Endothelial cell of umbilical vein (primary cell): ENCODE results near the gene TAAR8. TPM values are rescaled to one million over a fixed set of nuclear protein-coding genes. Genes with fewer than 3 reads are reported as not detected.

Experiments used
- BruUV-seq: library from RNA; stranded (reverse); fragments of 400-500 nt; replicated peaks from 2 replicates; lab custom pipeline; 2021; lab: Mats Ljungman, UMichigan
- CTCF ChIA-PET: fragments of 300-600, 350-600 bp; sonication (Branson Sonifier 250); formaldehyde crosslinking; loops from one replicate; lab custom pipeline; 2021; ENCODE audit warnings: antibody characterized with exemption, inconsistent platforms; lab: Charles Lee
- POLR2A ChIA-PET: fragments of 300-600, 350-600 bp; sonication (Branson Sonifier 250); formaldehyde crosslinking; loops from one replicate; lab custom pipeline; 2021; ENCODE audit warnings: antibody characterized with exemption, inconsistent platforms; lab: Charles Lee
- DNase-seq: peaks from one replicate; pipeline ENCODE4 v3.0.0-alpha.2; 2011; ENCODE audit warnings: low read depth, low spot score
- FAIRE-seq: peaks from 2 replicates; lab custom pipeline; 2011; peaks lifted over from hg19 to GRCh38; lab: Jason Lieb, UNC
- H2AFZ ChIP-seq: 2 replicates; pipeline ENCODE4 v1.6.0; 2012; ENCODE audit warnings: low read depth, low read length, control low read depth, inconsistent platforms
- H3K27ac ChIP-seq: 2 replicates; pipeline ENCODE4 v1.5.1; 2011; ENCODE audit warnings: low read depth, mild to moderate bottlenecking, control low read depth, low read length, moderate library complexity; ENCODE audit not compliant: insufficient read depth
- H3K27me3 ChIP-seq, 2 experiments: 2 replicates each; pipeline versions ENCODE4 v1.6.0 to v1.6.1; 2011; ENCODE audit warnings: low read length in 2 of 2, mixed read lengths in 1 of 2; ENCODE audit not compliant: control insufficient read depth in 2 of 2, insufficient read depth in 2 of 2
- H3K36me3 ChIP-seq, 2 experiments: 2 replicates in 1 of 2; 3 replicates in 1 of 2; pipeline ENCODE4 v1.5.1; 2011; ENCODE audit warnings: low read length in 2 of 2, mild to moderate bottlenecking in 1 of 2, moderate library complexity in 1 of 2; ENCODE audit not compliant: control insufficient read depth in 2 of 2, insufficient read depth in 2 of 2; ENCODE audit errors: extremely low read depth in 1 of 2
- H3K4me1 ChIP-seq: 3 replicates; pipeline ENCODE4 v1.5.1; 2011; ENCODE audit warnings: mild to moderate bottlenecking, low read length; ENCODE audit not compliant: control insufficient read depth, insufficient read depth; ENCODE audit errors: extremely low read depth
- H3K4me2 ChIP-seq: 2 replicates; pipeline ENCODE4 v1.6.1; 2011; ENCODE audit warnings: low read length, control low read depth, mixed read lengths; ENCODE audit not compliant: insufficient read depth
- H3K4me3 ChIP-seq, 3 experiments: fragments of 200-600 bp in 1 of 3; sonication (generic), shearing (Covaris generic) in 1 of 3; replicated peaks in 1 of 3; 2 replicates each; pipeline ENCODE4 v1.5.1; 2011 to 2016; ENCODE audit warnings: control low read depth in 3 of 3, low read length in 3 of 3, mild to moderate bottlenecking in 2 of 3, inconsistent platforms in 1 of 3, low read depth in 1 of 3, moderate library complexity in 1 of 3; ENCODE audit not compliant: insufficient read depth in 1 of 3
- H3K79me2 ChIP-seq: 2 replicates; pipeline ENCODE4 v1.6.0; 2012; ENCODE audit warnings: low read length, inconsistent platforms; ENCODE audit not compliant: control insufficient read depth, insufficient read depth
- H3K9ac ChIP-seq: replicated peaks from 2 replicates; pipeline ENCODE3; 2011; ENCODE audit warnings: low read length, control low read depth; ENCODE audit not compliant: insufficient read depth; ENCODE audit errors: extremely low read depth
- H3K9me1 ChIP-seq: replicated peaks from 3 replicates; pipeline ENCODE4 v1.6.0; 2011; ENCODE audit warnings: mild to moderate bottlenecking, low read length; ENCODE audit not compliant: control insufficient read depth, insufficient read depth; ENCODE audit errors: extremely low read depth
- H3K9me3 ChIP-seq: replicated peaks from 2 replicates; pipeline ENCODE4 v1.5.1; 2012; ENCODE audit warnings: low read length, inconsistent platforms; ENCODE audit not compliant: control insufficient read depth, insufficient read depth
- H4K20me1 ChIP-seq: replicated peaks from 2 replicates; pipeline ENCODE3; 2011; ENCODE audit warnings: mild to moderate bottlenecking, low read length; ENCODE audit not compliant: control insufficient read depth, insufficient read depth; ENCODE audit errors: extremely low read depth
- CTCF ChIP-seq, 2 donors: IDR thresholded peaks; 1 replicate in 1 of 2; 2 replicates in 1 of 2; pipeline ENCODE4 v1.5.1; 2011; ENCODE audit warnings: low read length in 2 of 2, mild to moderate bottlenecking in 2 of 2, moderate library complexity in 2 of 2, control low read depth in 1 of 2, inconsistent platforms in 1 of 2, low read depth in 1 of 2; ENCODE audit not compliant: insufficient read depth in 1 of 2; ENCODE audit errors: extremely low read depth in 1 of 2
- EZH2 ChIP-seq: IDR thresholded peaks from 2 replicates; pipeline ENCODE4 v1.6.1; 2012; ENCODE audit warnings: borderline replicate concordance, low read depth, mild to moderate bottlenecking, moderate library complexity, low read length, inconsistent platforms; ENCODE audit not compliant: severe bottlenecking
- FOS ChIP-seq: IDR thresholded peaks from 2 replicates; pipeline ENCODE4 v1.6.1; 2011; ENCODE audit warnings: mild to moderate bottlenecking, low read length, moderate library complexity, borderline replicate concordance; ENCODE audit not compliant: insufficient read depth
- GATA2 ChIP-seq: IDR thresholded peaks from 2 replicates; pipeline ENCODE4 v1.7.0; 2011; ENCODE audit warnings: low read depth, mild to moderate bottlenecking, moderate library complexity, mixed read lengths, low read length; ENCODE audit not compliant: insufficient read length, insufficient read depth
- JUN ChIP-seq: IDR thresholded peaks from 2 replicates; pipeline ENCODE4 v1.6.1; 2011; ENCODE audit warnings: borderline replicate concordance, low read depth; ENCODE audit not compliant: insufficient read length, insufficient read depth
- MAX ChIP-seq: IDR thresholded peaks from 2 replicates; pipeline ENCODE4 v1.6.1; 2011; ENCODE audit not compliant: insufficient read depth, insufficient read length
- MYC ChIP-seq: IDR thresholded peaks from one replicate; pipeline ENCODE4 v1.6.1; 2011; ENCODE audit warnings: mild to moderate bottlenecking, low read depth, low read length
- POLR2A ChIP-seq: IDR thresholded peaks from 2 replicates; pipeline ENCODE4 v1.6.1; 2012; ENCODE audit warnings: low read depth, mild to moderate bottlenecking, control low read depth, low read length
- POLR2AphosphoS5 ChIP-seq: IDR thresholded peaks from 2 replicates; pipeline ENCODE4 v1.6.1; 2012; ENCODE audit warnings: low read depth, mild to moderate bottlenecking, control low read depth, low read length, moderate library complexity; ENCODE audit not compliant: insufficient read depth
- dilution Hi-C: fragments of 300-500 bp; cut with MboI; formaldehyde crosslinking; loops from one replicate; pipeline ENCODE4 v1.15.0; 2019; ENCODE audit warnings: low sequenced_read_pairs; ENCODE audit not compliant: extremely low pct_ligation_motif_present
- intact Hi-C: fragments of 100-400 bp; cut with micrococcal nuclease; formaldehyde crosslinking; loops from one replicate; pipeline ENCODE4 v1.10.0; 2022
- polyA plus RNA-seq, 4 experiments: library from polyadenylated mRNA; depleted of rRNA in 3 of 4; stranded (reverse) in 3 of 4; unstranded in 1 of 4; fragments of >200 nt; gene quantifications; 2 replicates each; pipeline versions ENCODE4 v1.2.1 to v1.2.3, GENCODE V29; 2011 to 2012; ENCODE audit warnings: missing spikeins in 1 of 4
- total RNA-seq: library from RNA; stranded (reverse); gene quantifications from 2 replicates; pipeline ENCODE4 v1.2.3, GENCODE V29; 2021

Gene TAAR8
- total and polyA plus RNA-seq, 2 donors (not counting 3 experiments of a cell fraction or from before 2014, with no cell fraction given), result not detected

GRCh38 chr6:132504757-132505156, 47.7 kb upstream of the TAAR8 start:
- POLR2A ChIA-PET, result no interaction called here
- Histone ChIP-seq H2AFZ (no peak overlapping the region), H4K20me1 (no peaks in the 10 kb centered on the region), H3K27ac (peak overlapping the region; percentile 68), H3K79me2 (peaks cover 67% of the 10 kb centered on the region), H3K36me3 (peaks cover 5 to 10% of the 10 kb centered on the region in 2 experiments), H3K9me3 (no peaks in the 10 kb centered on the region), H3K4me1 (peaks cover 24% of the 10 kb centered on the region), H3K9me1 (no peaks in the 10 kb centered on the region), H3K4me3 (no peak overlapping the region), H3K4me2 (peak overlapping the region; percentile 68), H3K27me3 (no peaks in the 10 kb centered on the region), H3K9ac (no peak overlapping the region)
- dilution Hi-C loops, result no loop called here
- intact Hi-C loops, result loop anchor here (2.0 kb wide), 1 partner anchor 14 kb away; no protein-coding TSS in a partner anchor
- CTCF ChIA-PET, result interaction anchor here (1.0 to 1.5 kb wide), 2 partner anchors 20 to 206 kb away, joined by 4 read pairs; no protein-coding TSS in a partner anchor
- no TSS peak for BruUV-seq
- peak; percentile 93 for DNase-seq
- peak; percentile 67 for TF ChIP-seq POLR2AphosphoS5
- peak; percentile 46 for TF ChIP-seq JUN
- TF ChIP-seq FOS, result peak; percentile 62
- no peak for TF ChIP-seq EZH2
- peak; percentile 96 for TF ChIP-seq MAX
- peak; percentile 97 for TF ChIP-seq MYC
- FAIRE-seq, result peak; percentile 93

- no TSS peak for BruUV-seq
- H2AFZ ChIP-seq, result no peak overlapping the region
- H3K27me3 ChIP-seq, result no peaks in the 10 kb centered on the region
- dilution Hi-C loops (no loop called here), intact Hi-C loops (loop anchor here (2.0 kb wide), 1 partner anchor 14 kb away; no protein-coding TSS in a partner anchor)
- H3K4me2 ChIP-seq, result peak overlapping the region; percentile 68
- H3K27ac ChIP-seq, result peak overlapping the region; percentile 68
- CTCF ChIA-PET, result interaction anchor here (1.0 to 1.5 kb wide), 2 partner anchors 21 to 207 kb away, joined by 4 read pairs; no protein-coding TSS in a partner anchor
- DNase-seq, result no peak
- peak overlapping the region; percentile 12 for H3K9ac ChIP-seq
- peaks cover 69% of the 10 kb centered on the region for H3K79me2 ChIP-seq
- H3K9me1 ChIP-seq, result no peaks in the 10 kb centered on the region
- H4K20me1 ChIP-seq, result no peaks in the 10 kb centered on the region
- H3K4me3 ChIP-seq, result no peak overlapping the region
- TF ChIP-seq MAX (no peak), GATA2 (no peak), FOS (no peak), POLR2AphosphoS5 (no peak), CTCF (IDR thresholded peaks at IDR 0.05; ENCODE audit: extremely low read depth in 1 of 2, insufficient read depth in 1 of 2, low read depth in 1 of 2, low read length in 2 of 2) (no peak), EZH2 (no peak), MYC (no peak), POLR2A (no peak), JUN (no peak)
- peaks cover 24% of the 10 kb centered on the region for H3K4me1 ChIP-seq
- no peaks in the 10 kb centered on the region for H3K9me3 ChIP-seq
- FAIRE-seq, result no peak
- POLR2A ChIA-PET, result no interaction called here
- peaks cover 5 to 10% of the 10 kb centered on the region in 2 experiments for H3K36me3 ChIP-seq
Observed at GRCh38 chr6:132505158-132505557, 47.3 kb upstream of the TAAR8 start.
